GM12878 (cell line): Measurements from ENCODE around the gene ACTN3. TPM values are rescaled to one million over a fixed set of nuclear protein-coding genes. Genes with fewer than 3 reads are reported as not detected.

ENCODE experiments used
- ATAC-seq: fragments of 200-7000 bp; cut with Tn5 transposase; 3 replicates; pipeline ENCODE4 v1.9.1; 2020; ENCODE audit warnings: mild to moderate bottlenecking, moderate library complexity
- BruUV-seq: library from RNA; stranded (reverse); fragments of 400-500 nt; replicated peaks from 2 replicates; lab custom pipeline; 2021; lab: Mats Ljungman, UMichigan
- CTCF ChIA-PET: fragments of 300-600 bp; sonication (Branson Sonifier 250); formaldehyde crosslinking; extraction: SDS; loops from one replicate; lab custom pipeline; 2021; ENCODE audit warnings: inconsistent platforms; lab: Yijun Ruan, JAX
- POLR2A ChIA-PET: fragments of 350-600 bp; formaldehyde crosslinking; extraction: SDS; loops from one replicate; lab custom pipeline; 2021; ENCODE audit warnings: inconsistent platforms; lab: Charles Lee
- RAD21 ChIA-PET: fragments of 300-600 bp; sonication (Branson Sonifier 250); formaldehyde crosslinking; loops from one replicate; lab custom pipeline; 2023; ENCODE audit warnings: antibody characterized with exemption; ENCODE audit not compliant: unreplicated experiment; lab: Charles Lee
- SMC1A ChIA-PET: fragments of 300-600 bp; sonication (Branson Sonifier 250); formaldehyde crosslinking; loops from one replicate; lab custom pipeline; 2023; ENCODE audit not compliant: unreplicated experiment, uncharacterized antibody; lab: Charles Lee
- DNase-seq: peaks from one replicate; pipeline ENCODE4 v3.0.0-alpha.2; 2011; ENCODE audit warnings: low read depth, low spot score
- FAIRE-seq: peaks from 3 replicates; lab custom pipeline; 2011; peaks lifted over from hg19 to GRCh38; lab: Jason Lieb, UNC
- H2AFZ ChIP-seq: 2 replicates; pipeline ENCODE4 v1.6.0; 2011; ENCODE audit warnings: low read depth, low read length, control low read depth; ENCODE audit not compliant: control insufficient read depth
- H3K27ac ChIP-seq: 2 replicates; pipeline ENCODE4 v1.5.1; 2011; ENCODE audit warnings: control low read depth; ENCODE audit not compliant: control insufficient read depth, insufficient read depth
- H3K27me3 ChIP-seq, 2 experiments: replicated peaks in 1 of 2; 2 replicates each; pipeline versions ENCODE4 v1.6.0 to v1.6.1; 2011; ENCODE audit warnings: low read length in 1 of 2; ENCODE audit not compliant: control insufficient read depth in 2 of 2, insufficient read depth in 2 of 2
- H3K36me3 ChIP-seq, 2 experiments: 2 replicates each; pipeline ENCODE4 v1.5.1; 2011; ENCODE audit warnings: low read length in 1 of 2; ENCODE audit not compliant: control insufficient read depth in 2 of 2, insufficient read depth in 2 of 2
- H3K4me1 ChIP-seq: 2 replicates; pipeline ENCODE4 v1.6.1; 2011; ENCODE audit warnings: mild to moderate bottlenecking, low read length, moderate library complexity, mixed read lengths; ENCODE audit not compliant: control insufficient read depth, insufficient read depth
- H3K4me2 ChIP-seq: 2 replicates; pipeline ENCODE4 v1.6.0; 2011; ENCODE audit warnings: control low read depth; ENCODE audit not compliant: control insufficient read depth, insufficient read depth
- H3K4me3 ChIP-seq: fragments of 200-600 bp; sonication (generic); 2 replicates; pipeline ENCODE4 v1.5.1; 2016
- H3K79me2 ChIP-seq: 2 replicates; pipeline ENCODE4 v1.6.0; 2011; ENCODE audit warnings: low read length; ENCODE audit not compliant: control insufficient read depth, insufficient read depth
- H3K9ac ChIP-seq: 2 replicates; pipeline ENCODE4 v1.8.0; 2011; ENCODE audit warnings: low read length, control low read depth, mixed read lengths; ENCODE audit not compliant: control insufficient read depth, insufficient read depth
- H3K9me3 ChIP-seq: replicated peaks from 3 replicates; pipeline ENCODE4 v1.5.1; 2011; ENCODE audit warnings: mild to moderate bottlenecking, low read length; ENCODE audit not compliant: control insufficient read depth, insufficient read depth
- H4K20me1 ChIP-seq: 2 replicates; pipeline ENCODE4 v1.6.0; 2011; ENCODE audit not compliant: control insufficient read depth, insufficient read depth
- CHD4 ChIP-seq: fragments of 200-600 bp; sonication (generic); IDR thresholded peaks from 2 replicates; pipeline ENCODE4 v1.6.1; 2016; ENCODE audit warnings: mild to moderate bottlenecking
- CUX1 ChIP-seq: IDR thresholded peaks from 2 replicates; pipeline ENCODE4 v1.6.1; 2012; ENCODE audit warnings: improper control_type of control experiment, low read depth, low read length; ENCODE audit not compliant: insufficient replicate concordance
- DPF2 ChIP-seq: fragments of 450-650 bp; IDR thresholded peaks from 2 replicates; pipeline ENCODE4 v1.6.1; 2017; ENCODE audit warnings: mild to moderate bottlenecking
- FOXM1 ChIP-seq: IDR thresholded peaks from 2 replicates; pipeline ENCODE4 v1.6.1; 2012; ENCODE audit warnings: low read depth, mild to moderate bottlenecking, inconsistent platforms, low read length, moderate library complexity
- HDAC6 ChIP-seq: fragments of 200-600 bp; sonication (generic); IDR thresholded peaks from one replicate; pipeline ENCODE4 v1.8.0; 2017; ENCODE audit warnings: antibody characterized with exemption; ENCODE audit not compliant: unreplicated experiment
- IKZF2 ChIP-seq, 2 experiments: fragments of 450-650 bp; IDR thresholded peaks; 2 replicates each; pipeline ENCODE4 v1.6.1; 2017; ENCODE audit warnings: mild to moderate bottlenecking in 2 of 2, moderate library complexity in 2 of 2
- MLLT1 ChIP-seq: fragments of 450-650 bp; IDR thresholded peaks from 2 replicates; pipeline ENCODE4 v1.6.1; 2016; ENCODE audit warnings: mild to moderate bottlenecking
- MXI1 ChIP-seq: fragments of 150-350 bp; IDR thresholded peaks from 2 replicates; pipeline ENCODE4 v1.6.1; 2011; ENCODE audit warnings: low read depth, mild to moderate bottlenecking, inconsistent platforms, low read length, improper control_type of control experiment
- MYB ChIP-seq: fragments of 150-350 bp; IDR thresholded peaks from 2 replicates; pipeline ENCODE4 v1.6.1; 2014; ENCODE audit warnings: mild to moderate bottlenecking, low read depth, low read length, borderline replicate concordance
- RB1 ChIP-seq: fragments of 450-650 bp; formaldehyde crosslinking; IDR thresholded peaks from 2 replicates; pipeline ENCODE4 v1.6.1; 2017; ENCODE audit warnings: mild to moderate bottlenecking, borderline replicate concordance
- RFX5 ChIP-seq: IDR thresholded peaks from 2 replicates; pipeline ENCODE4 v1.6.1; 2011; ENCODE audit warnings: low read depth, low read length, improper control_type of control experiment
- SIN3A ChIP-seq: IDR thresholded peaks from 2 replicates; pipeline ENCODE4 v1.6.1; 2012; ENCODE audit warnings: low read depth, low read length, improper control_type of control experiment
- SMC3 ChIP-seq: IDR thresholded peaks from 2 replicates; pipeline ENCODE4 v1.6.1; 2011; ENCODE audit warnings: low read length, improper control_type of control experiment, borderline replicate concordance
- SREBF2 ChIP-seq: IDR thresholded peaks from 2 replicates; pipeline ENCODE4 v1.6.1; 2012; ENCODE audit warnings: mild to moderate bottlenecking, low read length
- SUZ12 ChIP-seq: fragments of 200-600 bp; sonication (generic); IDR thresholded peaks from one replicate; pipeline ENCODE4 v1.6.1; 2018; ENCODE audit warnings: antibody characterized with exemption, mild to moderate bottlenecking; ENCODE audit not compliant: unreplicated experiment
- WGBS: methylation state at CpG from one replicate; pipeline ENCODE4 v1.1.6; 2016; ENCODE audit warnings: low lambda C conversion rate; ENCODE audit not compliant: insufficient replicate concordance, insufficient coverage; ENCODE audit errors: missing lambda C conversion rate; 5-methylcytosine and 5-hydroxymethylcytosine counted together
- in situ Hi-C: fragments of 300-500 bp; cut with MboI; formaldehyde crosslinking; loops from 9 replicates; pipeline ENCODE4 v1.14.3; 2018; ENCODE audit warnings: mixed read lengths
- intact Hi-C: fragments of 100-400 bp; cut with micrococcal nuclease; formaldehyde crosslinking; loops from one replicate; pipeline ENCODE4 v1.14.2; 2022; ENCODE audit not compliant: unreplicated experiment
- polyA plus RNA-seq, 11 experiments: library from polyadenylated mRNA; depleted of rRNA in 4 of 11; unstranded in 6 of 11; stranded (reverse) in 5 of 11; fragments of >200 nt; fragmentation: Nextera tagmentation in 4 of 11; fragmentation: Illumina TruSeq in 1 of 11; extraction: Ambion mirVana in 4 of 11; extraction: Trizol in 1 of 11; gene quantifications; 1 replicate in 1 of 11; 2 replicates in 10 of 11; pipeline versions ENCODE4 v1.2.1 to v1.2.3, GENCODE V29; 2011 to 2016; ENCODE audit warnings: inconsistent platforms in 2 of 11, missing spikeins in 2 of 11, low read depth in 1 of 11
- total RNA-seq, 4 experiments: library from RNA; depleted of rRNA in 3 of 4; stranded (reverse); fragments of >200 nt in 3 of 4; fragmentation: Illumina TruSeq in 1 of 4; extraction: Trizol in 1 of 4; gene quantifications; 2 replicates each; pipeline versions ENCODE4 v1.2.1 to v1.2.3, GENCODE V29; 2013 to 2021
- TF ChIP-seq, protein P1 (sequence below): IDR thresholded peaks from 2 replicates; pipeline ENCODE4 v1.6.1; 2011; ENCODE audit warnings: mild to moderate bottlenecking, low read depth, low read length, moderate library complexity; ENCODE audit not compliant: insufficient replicate concordance

ACTN3 gene
- total and polyA plus RNA-seq, 10 of the 15 experiments (the other 5 are each of a cell fraction or from before 2014, with no cell fraction given), result 0.06 to 0.67 (median 0.17) TPM; not detected in 3

DNA sequence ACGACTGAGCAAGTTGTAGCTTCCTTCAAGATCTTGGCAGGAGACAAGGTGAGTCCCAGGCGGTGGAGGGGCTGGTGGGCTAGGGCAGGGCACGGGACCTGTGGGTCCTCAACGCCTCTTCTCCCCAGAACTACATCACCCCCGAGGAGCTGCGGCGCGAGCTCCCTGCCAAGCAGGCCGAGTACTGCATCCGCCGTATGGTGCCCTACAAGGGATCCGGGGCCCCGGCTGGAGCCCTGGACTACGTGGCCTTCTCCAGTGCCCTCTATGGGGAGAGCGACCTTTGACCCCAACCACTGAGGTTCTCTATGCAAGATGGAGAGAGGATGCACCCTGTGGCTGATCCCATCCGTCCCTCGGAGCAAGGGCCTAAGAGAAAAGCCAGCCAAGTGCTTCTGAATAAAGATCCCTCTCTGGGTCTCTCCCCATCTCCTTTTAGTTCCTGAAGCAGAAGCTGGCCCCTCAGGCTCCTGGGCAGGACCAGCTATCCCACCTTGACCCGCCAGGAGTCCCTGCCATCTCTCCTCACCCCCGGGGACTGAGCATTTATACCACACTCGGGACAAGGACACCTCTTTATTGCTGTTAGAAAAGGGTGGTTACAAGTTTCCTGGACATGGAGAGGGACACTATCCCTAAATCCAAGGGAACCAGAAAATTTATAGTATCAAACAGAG, 16.3 kb downstream of the ACTN3 start:
- Histone ChIP-seq H3K4me3 (no peak overlapping the region), H4K20me1 (no peaks in the 10 kb centered on the region), H3K9ac (no peak overlapping the region), H2AFZ (no peak overlapping the region), H3K79me2 (no peaks in the 10 kb centered on the region), H3K4me1 (no peaks in the 10 kb centered on the region), H3K4me2 (no peak overlapping the region), H3K9me3 (no peaks in the 10 kb centered on the region), H3K36me3 (no peaks in the 10 kb centered on the region), H3K27ac (no peak overlapping the region), H3K27me3 (peaks cover 0 to 6% of the 10 kb centered on the region in 2 experiments; a peak in 3 of 4 replicates)
- ChIA-PET CTCF (interaction anchor here (0.9 kb wide), 1 partner anchor 115 kb away, joined by 4 read pairs; no protein-coding TSS in a partner anchor), POLR2A (no interaction called here), RAD21 (interaction anchor here (1.0 kb wide), 1 partner anchor 116 kb away, joined by 3 read pairs; no protein-coding TSS in a partner anchor), SMC1A (no interaction called here)
- intact Hi-C loops, result no loop called here
- in situ Hi-C loops, result no loop called here
- ATAC-seq (no peak), DNase-seq (no peak), FAIRE-seq (no peak)
- WGBS, result 53% methylated on average over 20 of the region's 20 CpGs
- no TSS peak for BruUV-seq
- no peak for TF ChIP-seq DPF2
- no peak for TF ChIP-seq FOXM1
- TF ChIP-seq RFX5, result no peak
- TF ChIP-seq MXI1, result no peak
- no peak for TF ChIP-seq SIN3A
- TF ChIP-seq SUZ12, result no peak
- TF ChIP-seq, protein P1, sequence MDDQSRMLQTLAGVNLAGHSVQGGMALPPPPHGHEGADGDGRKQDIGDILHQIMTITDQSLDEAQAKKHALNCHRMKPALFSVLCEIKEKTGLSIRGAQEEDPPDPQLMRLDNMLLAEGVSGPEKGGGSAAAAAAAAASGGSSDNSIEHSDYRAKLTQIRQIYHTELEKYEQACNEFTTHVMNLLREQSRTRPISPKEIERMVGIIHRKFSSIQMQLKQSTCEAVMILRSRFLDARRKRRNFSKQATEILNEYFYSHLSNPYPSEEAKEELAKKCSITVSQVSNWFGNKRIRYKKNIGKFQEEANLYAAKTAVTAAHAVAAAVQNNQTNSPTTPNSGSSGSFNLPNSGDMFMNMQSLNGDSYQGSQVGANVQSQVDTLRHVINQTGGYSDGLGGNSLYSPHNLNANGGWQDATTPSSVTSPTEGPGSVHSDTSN, result no peak
- no peak for TF ChIP-seq SREBF2
- TF ChIP-seq SMC3, result no peak
- no peak for TF ChIP-seq CUX1
- no peak for TF ChIP-seq MLLT1
- no peak for TF ChIP-seq IKZF2 (IDR thresholded peaks at IDR 0.05)
- no peak for TF ChIP-seq MYB
- TF ChIP-seq HDAC6, result no peak
- no peak for TF ChIP-seq CHD4
- no peak for TF ChIP-seq RB1
